OCI-LY3 (cell line): ENCODE results near the gene SNX30.

ENCODE experiments used
- H2AFZ ChIP-seq: fragments of 200-600, 300-600 bp; shearing (Covaris generic); 2 replicates; pipeline ENCODE4 v1.6.0; 2014; ENCODE audit warnings: antibody characterized with exemption, low read depth, low read length
- H3K27ac ChIP-seq: fragments of 200-600, 300-600 bp; sonication (generic); 2 replicates; pipeline ENCODE4 v1.5.1; 2014; ENCODE audit warnings: mild to moderate bottlenecking, low read length, moderate library complexity, mixed read lengths
- H3K27me3 ChIP-seq: fragments of 200-600, 300-600 bp; sonication (generic); 2 replicates; pipeline ENCODE4 v1.6.1; 2014; ENCODE audit warnings: low read depth, low read length, mixed read lengths
- H3K36me3 ChIP-seq: fragments of 200-600, 300-600 bp; sonication (generic); replicated peaks from 2 replicates; pipeline ENCODE3; 2014; ENCODE audit warnings: low read depth, low read length, mixed read lengths
- H3K4me1 ChIP-seq: fragments of 300-600, 200-600 bp; sonication (generic); 2 replicates; pipeline ENCODE4 v1.6.1; 2014; ENCODE audit warnings: low read length, mixed read lengths
- H3K4me2 ChIP-seq: fragments of 200-600, 300-600 bp; sonication (generic); 2 replicates; pipeline ENCODE4 v1.6.1; 2014; ENCODE audit warnings: low read length, mixed read lengths
- H3K4me3 ChIP-seq: fragments of 300-600, 200-600 bp; sonication (generic); 2 replicates; pipeline ENCODE4 v1.5.1; 2014; ENCODE audit warnings: antibody characterized with exemption, mild to moderate bottlenecking, low read length, moderate library complexity
- H3K79me2 ChIP-seq: fragments of 300-600, 200-600 bp; shearing (Covaris generic); 2 replicates; pipeline ENCODE4 v1.6.1; 2014; ENCODE audit warnings: mild to moderate bottlenecking, low read length, mixed read lengths
- H3K9ac ChIP-seq: fragments of 300-600, 200-600 bp; shearing (Covaris generic); 2 replicates; pipeline ENCODE4 v1.6.0; 2014; ENCODE audit warnings: mild to moderate bottlenecking, low read length, moderate library complexity
- H3K9me3 ChIP-seq: fragments of 200-600, 300-600 bp; shearing (Covaris generic); 2 replicates; pipeline ENCODE4 v1.6.1; 2014; ENCODE audit warnings: low read length, mixed read lengths; ENCODE audit not compliant: insufficient read depth
- H4K20me1 ChIP-seq: fragments of 200-600, 300-600 bp; sonication (generic); 2 replicates; pipeline ENCODE4 v1.6.1; 2016; ENCODE audit warnings: low read length, mixed read lengths; ENCODE audit not compliant: insufficient read depth
- CTCF ChIP-seq: fragments of 200-600, 300-600 bp; sonication (generic); IDR thresholded peaks from 2 replicates; pipeline ENCODE4 v1.5.1; 2014; ENCODE audit warnings: antibody characterized with exemption, low read length, low read depth
- EZH2phosphoT487 ChIP-seq: fragments of 200-600 bp; shearing (Covaris generic); IDR thresholded peaks from 2 replicates; pipeline ENCODE4 v1.6.1; 2018; ENCODE audit warnings: antibody characterized with exemption, mixed run types, low read depth

The SNX30 gene

GRCh38 chr9:112822618-112823017 lies 72.1 kb downstream of the SNX30 start:
- Histone ChIP-seq H3K4me3 (no peak overlapping the region), H3K4me1 (peaks cover 11% of the 10 kb centered on the region), H3K4me2 (no peak overlapping the region), H3K79me2 (no peaks in the 10 kb centered on the region), H3K27ac (no peak overlapping the region), H2AFZ (no peak overlapping the region), H3K36me3 (peaks cover 5% of the 10 kb centered on the region), H3K27me3 (peaks cover 11% of the 10 kb centered on the region), H3K9ac (no peak overlapping the region), H4K20me1 (peaks cover 3% of the 10 kb centered on the region; the same call in 1 of the 2 replicates), H3K9me3 (no peaks in the 10 kb centered on the region)
- no peak for TF ChIP-seq EZH2phosphoT487
- TF ChIP-seq CTCF: no peak

GRCh38 chr9:112823257-112823656 lies 72.7 kb downstream of the SNX30 start:
- Histone ChIP-seq H3K9ac (no peak overlapping the region), H3K4me3 (no peak overlapping the region), H3K4me1 (peaks cover 4% of the 10 kb centered on the region; the same call in 1 of the 2 replicates), H3K36me3 (peaks cover 5% of the 10 kb centered on the region), H4K20me1 (peaks cover 3% of the 10 kb centered on the region; the same call in 1 of the 2 replicates), H3K4me2 (no peak overlapping the region), H3K27me3 (0 out of 2 replicates have a peak, but pooled peaks cover 5% of the 10 kb centered on the region), H3K79me2 (no peaks in the 10 kb centered on the region), H3K27ac (no peak overlapping the region), H3K9me3 (no peaks in the 10 kb centered on the region), H2AFZ (no peak overlapping the region)
- TF ChIP-seq CTCF (no peak), EZH2phosphoT487 (no peak)

DNA sequence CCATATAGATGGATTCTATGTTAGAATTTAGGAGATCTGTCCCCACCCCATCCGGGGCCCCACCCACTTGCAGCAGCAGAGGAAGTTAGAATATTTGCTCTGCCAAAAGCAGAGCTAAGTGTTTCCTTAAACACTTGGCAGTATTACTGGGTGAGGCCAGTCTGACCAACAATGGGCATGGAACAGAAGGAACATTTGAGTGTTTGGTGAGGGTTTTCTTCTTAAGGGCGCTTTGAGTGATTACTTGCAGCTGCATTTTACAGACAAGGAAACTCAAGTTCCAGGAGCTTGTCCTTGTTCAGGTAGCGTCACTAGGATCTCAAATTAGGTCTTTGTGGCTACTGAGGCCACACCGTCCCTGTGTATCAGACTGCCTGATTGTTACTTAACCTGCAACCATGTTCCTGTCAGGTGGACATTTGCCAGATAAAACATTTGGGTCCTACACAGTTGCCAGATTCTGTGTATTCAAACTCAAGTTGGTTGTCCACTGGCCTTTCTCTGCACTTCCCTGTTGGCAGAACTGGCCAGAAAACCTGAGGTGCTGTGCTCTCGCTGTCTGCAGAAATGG lies 80.8 kb downstream of the SNX30 start:
- no peak overlapping the region for H3K4me3 ChIP-seq

DNA sequence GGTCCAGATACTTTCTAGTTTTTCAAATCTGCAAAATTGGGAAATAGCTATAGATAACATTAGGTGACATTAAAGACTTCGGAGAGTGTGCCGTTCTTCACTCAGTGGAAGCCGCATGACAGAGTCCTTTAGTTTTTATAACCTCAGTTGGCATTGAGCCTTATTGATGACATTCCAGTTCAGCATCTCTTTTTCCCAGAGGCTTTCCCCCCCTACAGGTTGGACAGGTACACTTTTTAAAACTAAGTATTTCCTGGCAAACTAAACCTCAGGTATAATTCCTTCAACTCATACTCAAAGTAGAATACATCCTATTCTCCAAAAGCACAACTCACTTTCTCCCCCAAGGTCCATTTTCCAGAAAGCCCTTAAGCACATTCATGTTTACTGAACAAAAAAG lies 81.4 kb downstream of the SNX30 start:
- H3K9ac ChIP-seq: no peak overlapping the region
- H3K36me3 ChIP-seq: no peaks in the 10 kb centered on the region
- H4K20me1 ChIP-seq: no peaks in the 10 kb centered on the region
- H3K4me3 ChIP-seq: no peak overlapping the region
- no peaks in the 10 kb centered on the region for H3K9me3 ChIP-seq
- no peak overlapping the region for H3K4me2 ChIP-seq
- no peaks in the 10 kb centered on the region for H3K79me2 ChIP-seq
- TF ChIP-seq EZH2phosphoT487 (no peak), CTCF (no peak)
- no peak overlapping the region for H3K27ac ChIP-seq
- H3K4me1 ChIP-seq: no peaks in the 10 kb centered on the region; the same call in 1 of the 2 replicates
- no peaks in the 10 kb centered on the region for H3K27me3 ChIP-seq
- no peak overlapping the region for H2AFZ ChIP-seq

More for the DNA sequence above, 80.8 kb downstream of the SNX30 start:
- H3K27ac ChIP-seq: no peak overlapping the region
- no peak overlapping the region for H2AFZ ChIP-seq
- no peaks in the 10 kb centered on the region for H3K27me3 ChIP-seq
- no peaks in the 10 kb centered on the region for H3K79me2 ChIP-seq
- H3K9me3 ChIP-seq: no peaks in the 10 kb centered on the region
- H3K9ac ChIP-seq: no peak overlapping the region
- H3K36me3 ChIP-seq: no peaks in the 10 kb centered on the region
- TF ChIP-seq EZH2phosphoT487: no peak
- no peak for TF ChIP-seq CTCF
- H4K20me1 ChIP-seq: no peaks in the 10 kb centered on the region
- H3K4me2 ChIP-seq: no peak overlapping the region
- H3K4me1 ChIP-seq: no peaks in the 10 kb centered on the region; the same call in 1 of the 2 replicates
